Activated CD8-positive, alpha-beta T cell treated with anti-CD3 and anti-CD28 coated beads for 36 hours (primary cell): ENCODE data around the gene FAM227A. TPM values are rescaled to one million over a fixed set of nuclear protein-coding genes. Genes with fewer than 3 reads are reported as not detected.

Source experiments
- ATAC-seq: fragments of 200-7000 bp; cut with Tn5 transposase; one replicate; pipeline ENCODE4 v1.10.0; 2021; ENCODE audit warnings: mild to moderate bottlenecking, moderate library complexity
- CTCF ChIA-PET: fragments of 350-600 bp; sonication (Branson Sonifier 250); formaldehyde crosslinking; loops from one replicate; lab custom pipeline; 2021; ENCODE audit warnings: antibody characterized with exemption; lab: Charles Lee
- POLR2A ChIA-PET: fragments of 350-600 bp; sonication (Branson Sonifier 250); formaldehyde crosslinking; loops from one replicate; lab custom pipeline; 2021; ENCODE audit warnings: antibody characterized with exemption; lab: Charles Lee
- DNase-seq: peaks from one replicate; pipeline ENCODE4 v3.0.0-alpha.2; 2020
- H3K27ac Mint-ChIP-seq: one replicate; pipeline ENCODE4 v1.8.0; 2021; ENCODE audit warnings: mild to moderate bottlenecking, mixed read lengths
- H3K27me3 Mint-ChIP-seq: one replicate; pipeline ENCODE4 v1.8.0; 2021; ENCODE audit warnings: mixed read lengths
- H3K36me3 Mint-ChIP-seq: one replicate; pipeline ENCODE4 v1.8.0; 2021; ENCODE audit warnings: low read depth, mixed read lengths
- H3K4me1 Mint-ChIP-seq: one replicate; pipeline ENCODE4 v1.8.0; 2021; ENCODE audit warnings: low read depth, mixed read lengths
- H3K4me3 Mint-ChIP-seq: one replicate; pipeline ENCODE4 v1.8.0; 2021; ENCODE audit warnings: mild to moderate bottlenecking, moderate library complexity, mixed read lengths
- H3K9me3 Mint-ChIP-seq: one replicate; pipeline ENCODE4 v1.8.0; 2021; ENCODE audit warnings: mixed read lengths
- CTCF ChIP-seq: fragments of 200-600 bp; IDR thresholded peaks from one replicate; pipeline ENCODE4 v1.8.0; 2022; ENCODE audit warnings: antibody characterized with exemption, mild to moderate bottlenecking
- intact Hi-C: fragments of 100-400 bp; cut with micrococcal nuclease; formaldehyde crosslinking; loops from one replicate; pipeline ENCODE4 v1.10.0; 2022
- total RNA-seq, 2 experiments: library from RNA; stranded (reverse); gene quantifications; one replicate each; pipeline ENCODE4 v1.2.3, GENCODE V29; 2021

The FAM227A gene
- total RNA-seq, 2 experiments from 2014 or later = 0.74 to 1.1 TPM

- Mint-ChIP-seq H3K4me1 (peaks cover 13% of the 10 kb centered on the region), H3K27me3 (no peaks in the 10 kb centered on the region), H3K4me3 (no peak overlapping the region), H3K9me3 (no peaks in the 10 kb centered on the region), H3K27ac (no peak overlapping the region), H3K36me3 (peaks cover 53% of the 10 kb centered on the region)
- TF ChIP-seq CTCF = no peak
- POLR2A ChIA-PET = interaction anchor here (0.6 to 1.5 kb wide), 3 partner anchors 9 to 17 kb away, joined by 3 read pairs; no protein-coding TSS in a partner anchor
- CTCF ChIA-PET = interaction anchor here (2.0 kb wide), 1 partner anchor 8 kb away, joined by 6 read pairs; the partner anchor contains the start of gene TOMM22
- intact Hi-C loops = no loop called here
- ATAC-seq = no peak
- DNase-seq = no peak
Observed at GRCh38 chr22:38689651-38690050, 33.5 kb upstream of the FAM227A start.

GRCh38 chr22:38685761-38686160 lies 29.6 kb upstream of the FAM227A start:
- ChIA-PET CTCF (no interaction called here), POLR2A (interaction anchor here (0.5 to 2.3 kb wide), 6 partner anchors 11 to 73 kb away, joined by 3 to 7 read pairs (median 3); no protein-coding TSS in a partner anchor)
- Mint-ChIP-seq H3K4me3 (no peak overlapping the region), H3K4me1 (peaks cover 24% of the 10 kb centered on the region), H3K9me3 (no peaks in the 10 kb centered on the region), H3K36me3 (peaks cover 58% of the 10 kb centered on the region), H3K27me3 (no peaks in the 10 kb centered on the region), H3K27ac (no peak overlapping the region)
- TF ChIP-seq CTCF = no peak
- intact Hi-C loops = no loop called here
- no peak for ATAC-seq
- no peak for DNase-seq

GRCh38 chr22:38684895-38685294 lies 28.7 kb upstream of the FAM227A start:
- POLR2A ChIA-PET = interaction anchor here (1.2 kb wide), 1 partner anchor 11 kb away, joined by 4 read pairs; no protein-coding TSS in a partner anchor
- Mint-ChIP-seq H3K27me3 (no peaks in the 10 kb centered on the region), H3K4me1 (peaks cover 26% of the 10 kb centered on the region), H3K27ac (peak overlapping the region; percentile 46), H3K9me3 (no peaks in the 10 kb centered on the region), H3K4me3 (no peak overlapping the region), H3K36me3 (peaks cover 57% of the 10 kb centered on the region)
- DNase-seq (no peak), ATAC-seq (no peak)
- intact Hi-C loops = no loop called here
- TF ChIP-seq CTCF = no peak
- CTCF ChIA-PET = no interaction called here

- Mint-ChIP-seq H3K4me3 (peak within 1 kb of the TSS; percentile 97), H3K9me3 (no peaks in the 10 kb centered on the region), H3K36me3 (peaks cover 40% of the 10 kb centered on the region), H3K4me1 (peaks cover 26% of the 10 kb centered on the region), H3K27me3 (no peaks in the 10 kb centered on the region), H3K27ac (peak within 1 kb of the TSS; percentile 96)
- POLR2A ChIA-PET = interaction anchor here (1.0 to 3.1 kb wide), 13 partner anchors 10 to 415 kb away, joined by 3 to 62 read pairs (median 4); partner anchors contain the start of genes DMC1, GTPBP1 and JOSD1
- peak; percentile 98 for ATAC-seq
- CTCF ChIA-PET = interaction anchor here (0.6 to 2.1 kb wide), 17 partner anchors 9 to 630 kb away, joined by 3 to 16 read pairs (median 4); partner anchors contain the start of genes CBY1, FAM227A and GTPBP1
- intact Hi-C loops = no loop called here
- peak; percentile 89 for DNase-seq
- no peak for TF ChIP-seq CTCF
Observed at GRCh38 chr22:38681582-38682335, 25.6 kb upstream of the FAM227A start, which contains the start of gene TOMM22. TOMM22 (plus strand) TSS chr22:38681957; CDS start chr22:38681979, 22 bp downstream.

- Mint-ChIP-seq H3K4me1 (peaks cover 3% of the 10 kb centered on the region), H3K27me3 (no peaks in the 10 kb centered on the region), H3K4me3 (no peak overlapping the region), H3K9me3 (no peaks in the 10 kb centered on the region), H3K27ac (no peak overlapping the region), H3K36me3 (peaks cover 10% of the 10 kb centered on the region)
- POLR2A ChIA-PET = interaction anchor here (0.6 to 0.8 kb wide), 2 partner anchors 13 to 54 kb away, joined by 3 read pairs; no protein-coding TSS in a partner anchor
- no peak for ATAC-seq
- TF ChIP-seq CTCF = no peak
- no peak for DNase-seq
- CTCF ChIA-PET = no interaction called here
- intact Hi-C loops = no loop called here
Observed at GRCh38 chr22:38675833-38676232, 19.6 kb upstream of the FAM227A start.
